ENCODE measurements around the gene RNF212B. TPM values are rescaled to one million over a fixed set of nuclear protein-coding genes. Genes with fewer than 3 reads are reported as not detected.
"Not testable (repeated sequence)": the region's sequence is repeated elsewhere in the genome, so short reads cannot be mapped to it uniquely, and the experiment has no call there.

RNF212B gene
- total RNA-seq, 4 donors from 2014 or later: not detected

- intact Hi-C loops (cut with DNase I; ENCODE audit: low total_unique reads) (no loop called here), in situ Hi-C loops (cut with MboI; ENCODE audit: low pct_ligation_motif_present in 1 of 4, low pct_unique_long_range_greater_than_20kb in 1 of 4, low sequenced_read_pairs in 3 of 4) (no loop called here)
- no peak overlapping the region for H3K27ac ChIP-seq
- no peak for DNase-seq
- WGBS, 2 donors (ENCODE audit: low coverage in 1 of 2): 70 to 83% methylated on average over 1 of the region's 1 CpG
- peaks cover 0 to 9% (median 0%) of the 10 kb centered on the region in 4 donors for H3K4me1 ChIP-seq
- no peaks in the 10 kb centered on the region for H3K27me3 ChIP-seq
- H3K4me3 ChIP-seq: no peak overlapping the region
- TF ChIP-seq POLR2A (IDR thresholded peaks at IDR 0.05): no peak
- TF ChIP-seq, protein P1, sequence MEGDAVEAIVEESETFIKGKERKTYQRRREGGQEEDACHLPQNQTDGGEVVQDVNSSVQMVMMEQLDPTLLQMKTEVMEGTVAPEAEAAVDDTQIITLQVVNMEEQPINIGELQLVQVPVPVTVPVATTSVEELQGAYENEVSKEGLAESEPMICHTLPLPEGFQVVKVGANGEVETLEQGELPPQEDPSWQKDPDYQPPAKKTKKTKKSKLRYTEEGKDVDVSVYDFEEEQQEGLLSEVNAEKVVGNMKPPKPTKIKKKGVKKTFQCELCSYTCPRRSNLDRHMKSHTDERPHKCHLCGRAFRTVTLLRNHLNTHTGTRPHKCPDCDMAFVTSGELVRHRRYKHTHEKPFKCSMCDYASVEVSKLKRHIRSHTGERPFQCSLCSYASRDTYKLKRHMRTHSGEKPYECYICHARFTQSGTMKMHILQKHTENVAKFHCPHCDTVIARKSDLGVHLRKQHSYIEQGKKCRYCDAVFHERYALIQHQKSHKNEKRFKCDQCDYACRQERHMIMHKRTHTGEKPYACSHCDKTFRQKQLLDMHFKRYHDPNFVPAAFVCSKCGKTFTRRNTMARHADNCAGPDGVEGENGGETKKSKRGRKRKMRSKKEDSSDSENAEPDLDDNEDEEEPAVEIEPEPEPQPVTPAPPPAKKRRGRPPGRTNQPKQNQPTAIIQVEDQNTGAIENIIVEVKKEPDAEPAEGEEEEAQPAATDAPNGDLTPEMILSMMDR (IDR thresholded peaks at IDR 0.05): no peak
- TF ChIP-seq POLR2AphosphoS5 (IDR thresholded peaks at IDR 0.05): no peak
- TF ChIP-seq EP300 (IDR thresholded peaks at IDR 0.05; ENCODE audit: low read depth): no peak
- H3K9me3 ChIP-seq: no peaks in the 10 kb centered on the region
- H3K36me3 ChIP-seq: no peaks in the 10 kb centered on the region
These were observed 2.9 kb downstream of the RNF212B start for GRCh38 chr14:23240661-23241060.

DNA sequence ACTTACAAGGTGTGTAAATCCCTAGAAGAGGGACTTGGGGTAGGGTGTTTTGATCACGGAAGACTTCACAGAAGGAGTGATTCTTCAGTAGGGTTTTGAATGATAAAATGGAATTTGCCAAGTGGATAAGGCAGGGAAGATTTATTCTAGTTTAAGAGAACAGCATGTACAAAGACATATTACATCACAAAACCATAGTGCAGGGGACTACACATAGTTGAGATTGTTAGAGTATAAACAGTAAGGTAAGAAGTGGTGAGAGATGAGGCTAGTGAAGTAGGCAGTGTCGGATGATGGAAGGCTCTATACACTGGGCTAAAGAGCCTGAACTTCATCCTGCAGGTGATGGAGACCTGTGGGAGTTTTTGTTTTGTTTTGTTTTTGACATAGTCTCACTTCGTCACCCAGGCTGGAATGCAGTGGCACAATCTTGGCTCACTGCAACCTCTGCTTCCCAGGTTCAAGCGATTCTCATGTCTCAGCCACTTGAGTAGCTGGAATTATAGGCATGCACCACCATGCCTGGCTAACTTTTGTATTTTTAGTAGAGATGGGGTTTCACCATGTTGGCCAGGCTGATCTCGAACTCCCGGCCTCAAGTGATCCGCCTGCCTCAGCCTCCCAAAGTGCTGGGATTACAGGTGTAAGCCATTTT, 3.5 kb downstream of the RNF212B start:
- intact Hi-C loops (cut with DNase I; ENCODE audit: low total_unique reads); H3K4me3 ChIP-seq; DNase-seq; H3K27ac ChIP-seq; H3K36me3 ChIP-seq; H3K9me3 ChIP-seq; H3K4me1 ChIP-seq; in situ Hi-C loops (cut with MboI; ENCODE audit: low pct_ligation_motif_present in 1 of 4, low pct_unique_long_range_greater_than_20kb in 1 of 4, low sequenced_read_pairs in 3 of 4); H3K27me3 ChIP-seq: not testable (repeated sequence)
- 92 to 100% methylated on average over 2 to 7 of the region's 7 CpGs for WGBS, 2 donors (ENCODE audit: low coverage in 1 of 2)

DNA sequence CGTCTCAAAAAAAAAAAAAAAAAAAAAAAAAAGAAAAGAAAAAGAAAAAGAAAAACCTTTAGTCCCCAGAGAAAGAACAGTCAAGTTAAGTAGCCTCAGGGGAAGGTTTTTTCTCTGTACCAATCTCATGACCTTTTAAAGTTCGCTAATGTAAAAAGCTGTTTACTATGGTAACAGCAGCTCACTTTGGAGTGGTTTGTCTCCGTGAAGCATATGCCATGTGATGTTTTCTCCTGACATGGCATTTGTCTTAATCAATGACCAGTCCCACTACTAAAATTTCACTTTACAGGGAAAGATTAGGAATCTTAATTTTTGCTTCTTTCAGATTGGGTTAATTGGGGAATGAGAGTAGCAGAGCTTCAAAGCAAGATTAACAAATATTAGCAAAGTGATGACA, 4.3 kb downstream of the RNF212B start:
- DNase-seq: no peak
- Histone ChIP-seq H3K9me3 (no peaks in the 10 kb centered on the region), H3K27ac (no peak overlapping the region), H3K36me3 (no peaks in the 10 kb centered on the region), H3K27me3 (no peaks in the 10 kb centered on the region), H3K4me1 (peaks cover 0 to 9% (median 0%) of the 10 kb centered on the region in 4 donors), H3K4me3 (no peak overlapping the region)
- in situ Hi-C loops (cut with MboI; ENCODE audit: low pct_ligation_motif_present in 1 of 4, low pct_unique_long_range_greater_than_20kb in 1 of 4, low sequenced_read_pairs in 3 of 4): no loop called here
- TF ChIP-seq POLR2A (IDR thresholded peaks at IDR 0.05) (no peak), EP300 (IDR thresholded peaks at IDR 0.05; ENCODE audit: low read depth) (no peak), POLR2AphosphoS5 (IDR thresholded peaks at IDR 0.05) (no peak)
- TF ChIP-seq, protein P1 (IDR thresholded peaks at IDR 0.05): no peak
- intact Hi-C loops (cut with DNase I; ENCODE audit: low total_unique reads): no loop called here
- 79 to 88% methylated on average over 2 to 3 of the region's 3 CpGs for WGBS, 2 donors (ENCODE audit: low coverage in 1 of 2)

GRCh38 chr14:23243066-23243465, 5.3 kb downstream of the RNF212B start:
- in situ Hi-C loops (cut with MboI; ENCODE audit: low pct_ligation_motif_present in 1 of 4, low pct_unique_long_range_greater_than_20kb in 1 of 4, low sequenced_read_pairs in 3 of 4): no loop called here
- no peak for DNase-seq
- TF ChIP-seq EP300 (IDR thresholded peaks at IDR 0.05; ENCODE audit: low read depth): no peak
- no peak for TF ChIP-seq POLR2A (IDR thresholded peaks at IDR 0.05)
- no peak for TF ChIP-seq POLR2AphosphoS5 (IDR thresholded peaks at IDR 0.05)
- TF ChIP-seq, protein P1 (IDR thresholded peaks at IDR 0.05): no peak
- WGBS, 2 donors (ENCODE audit: low coverage in 1 of 2): 72 to 93% methylated on average over 2 of the region's 2 CpGs
- Histone ChIP-seq H3K4me3 (no peak overlapping the region), H3K27me3 (no peaks in the 10 kb centered on the region), H3K36me3 (no peaks in the 10 kb centered on the region), H3K27ac (no peak overlapping the region), H3K9me3 (no peaks in the 10 kb centered on the region), H3K4me1 (peaks cover 0 to under 1% (median 0%) of the 10 kb centered on the region in 4 donors)
- intact Hi-C loops (cut with DNase I; ENCODE audit: low total_unique reads): no loop called here

DNA sequence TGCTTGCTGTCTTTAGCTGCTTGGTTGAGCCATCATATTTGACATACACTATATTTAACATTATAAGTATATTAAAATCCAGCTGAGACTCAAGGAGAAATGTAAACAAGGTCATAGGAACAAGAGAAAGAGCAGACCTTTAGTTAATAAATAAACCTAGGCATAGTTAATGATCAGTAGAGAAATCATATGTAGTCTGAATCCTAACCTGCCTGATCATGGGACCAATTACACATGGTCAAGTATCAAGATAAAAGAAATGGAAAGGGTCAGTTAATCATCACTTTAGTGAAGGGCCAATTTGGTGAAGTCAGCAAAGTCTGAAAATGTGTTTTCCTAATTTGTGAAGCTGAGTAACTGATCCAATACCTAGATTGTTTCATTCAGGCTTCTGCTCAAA, 7.5 kb downstream of the RNF212B start:
- TF ChIP-seq, protein P1 (IDR thresholded peaks at IDR 0.05): no peak
- TF ChIP-seq POLR2A (IDR thresholded peaks at IDR 0.05): no peak
- no peak for TF ChIP-seq POLR2AphosphoS5 (IDR thresholded peaks at IDR 0.05)
- no peak for TF ChIP-seq EP300 (IDR thresholded peaks at IDR 0.05; ENCODE audit: low read depth)
- no peaks in the 10 kb centered on the region for H3K9me3 ChIP-seq
- intact Hi-C loops (cut with DNase I; ENCODE audit: low total_unique reads) (no loop called here), in situ Hi-C loops (cut with MboI; ENCODE audit: low pct_ligation_motif_present in 1 of 4, low pct_unique_long_range_greater_than_20kb in 1 of 4, low sequenced_read_pairs in 3 of 4) (no loop called here)
- H3K27me3 ChIP-seq: no peaks in the 10 kb centered on the region
- H3K4me1 ChIP-seq: no peaks in the 10 kb centered on the region
- no peaks in the 10 kb centered on the region for H3K36me3 ChIP-seq
- no peak overlapping the region for H3K4me3 ChIP-seq
- no peak overlapping the region for H3K27ac ChIP-seq
- DNase-seq: no peak

All from transverse colon (tissue), 4 donors.